HepG2 (cell line): ENCODE results near the gene ALG1L2. TPM values are rescaled to one million over a fixed set of nuclear protein-coding genes. Genes with fewer than 3 reads are reported as not detected.
A peak's percentile ranks its signal among the peaks of the same experiment; 100 is the strongest.
"Not testable (repeated sequence)": the region's sequence is repeated elsewhere in the genome, so short reads cannot be mapped to it uniquely, and the experiment has no call there.

Experiments
- ATAC-seq: fragments of 200-7000 bp; cut with Tn5 transposase; 3 replicates; pipeline ENCODE4 v1.9.1; 2020; ENCODE audit warnings: mild to moderate bottlenecking, moderate library complexity
- BruUV-seq: library from RNA; stranded (reverse); fragments of 400-500 nt; replicated peaks from 2 replicates; lab custom pipeline; 2021; lab: Mats Ljungman, UMichigan
- CTCF ChIA-PET: fragments of 300-600 bp; formaldehyde crosslinking; extraction: SDS; loops from one replicate; lab custom pipeline; 2021; ENCODE audit warnings: low total read pairs, inconsistent platforms, low intra/inter-chr PET ratio; lab: Yijun Ruan, JAX
- POLR2A ChIA-PET: fragments of 350-600 bp; sonication (Branson Sonifier 250); formaldehyde crosslinking; loops from one replicate; lab custom pipeline; 2020; ENCODE audit warnings: antibody characterized with exemption, inconsistent platforms; lab: Yijun Ruan, JAX
- DNase-seq: peaks from one replicate; pipeline ENCODE4 v3.0.0-alpha.2; 2015; ENCODE audit warnings: low spot score
- FAIRE-seq: peaks from 3 replicates; lab custom pipeline; 2011; peaks lifted over from hg19 to GRCh38; lab: Jason Lieb, UNC
- H2AFZ ChIP-seq: one replicate; pipeline ENCODE4 v1.6.1; 2011; ENCODE audit warnings: low read length, inconsistent platforms
- H3K27ac ChIP-seq: fragments of 300-600 bp; 3 replicates; pipeline ENCODE4 v1.8.0; 2011; ENCODE audit warnings: mixed run types, mild to moderate bottlenecking, mixed read lengths, low read length, inconsistent platforms; ENCODE audit not compliant: insufficient read depth; ENCODE audit errors: extremely low read length
- H3K27me3 ChIP-seq, 2 experiments: fragments of 200-600 bp in 1 of 2; 2 replicates in 1 of 2; 3 replicates in 1 of 2; pipeline versions ENCODE4 v1.6.0 to v1.8.0; 2011; ENCODE audit warnings: low read length in 2 of 2, mild to moderate bottlenecking in 2 of 2, moderate library complexity in 2 of 2, inconsistent platforms in 1 of 2; ENCODE audit not compliant: insufficient read depth in 2 of 2, control insufficient read depth in 1 of 2
- H3K36me3 ChIP-seq, 2 experiments: fragments of 200-600 bp in 1 of 2; replicated peaks in 1 of 2; 2 replicates in 1 of 2; 3 replicates in 1 of 2; pipeline versions ENCODE4 v1.5.1 to v1.8.0; 2011; ENCODE audit warnings: low read length in 2 of 2, inconsistent platforms in 1 of 2; ENCODE audit not compliant: insufficient read depth in 2 of 2, control insufficient read depth in 1 of 2
- H3K4me1 ChIP-seq: 2 replicates; pipeline ENCODE4 v1.5.1; 2012; ENCODE audit warnings: low read length, inconsistent platforms; ENCODE audit not compliant: insufficient read depth
- H3K4me2 ChIP-seq: 2 replicates; pipeline ENCODE4 v1.6.0; 2011; ENCODE audit warnings: low read depth, low read length, inconsistent platforms
- H3K4me3 ChIP-seq, 3 experiments: fragments of 200-600 bp in 1 of 3; sonication (generic), shearing (Covaris generic) in 1 of 3; replicated peaks in 1 of 3; 2 replicates each; pipeline ENCODE4 v1.5.1; 2011 to 2016; ENCODE audit warnings: low read length in 3 of 3, inconsistent platforms in 2 of 3, low read depth in 2 of 3, mild to moderate bottlenecking in 2 of 3, control low read depth in 1 of 3, mixed read lengths in 1 of 3; ENCODE audit not compliant: insufficient read depth in 1 of 3
- H3K79me2 ChIP-seq: one replicate; pipeline ENCODE4 v1.6.1; 2011; ENCODE audit warnings: low read length, inconsistent platforms; ENCODE audit not compliant: insufficient read depth
- H3K9ac ChIP-seq: 2 replicates; pipeline ENCODE4 v1.6.0; 2011; ENCODE audit warnings: mild to moderate bottlenecking, low read depth, low read length, inconsistent platforms; ENCODE audit not compliant: insufficient read depth
- H3K9me3 ChIP-seq: 2 replicates; pipeline ENCODE4 v1.5.1; 2012; ENCODE audit warnings: mild to moderate bottlenecking, low read length
- H4K20me1 ChIP-seq: 2 replicates; pipeline ENCODE4 v1.6.0; 2011; ENCODE audit warnings: inconsistent platforms, mild to moderate bottlenecking, low read length, moderate library complexity; ENCODE audit not compliant: insufficient read depth
- FOSL2 ChIP-seq: sonication (generic); formaldehyde crosslinking; IDR thresholded peaks from 2 replicates; pipeline ENCODE4 v1.4.0; 2020; ENCODE audit warnings: missing genetic modification reagents
- MAFK ChIP-seq, 2 experiments: IDR thresholded peaks in 1 of 2; conservative IDR thresholded peaks in 1 of 2; 2 replicates each; pipeline ENCODE4 v1.6.1; 2011; ENCODE audit warnings: improper control_type of control experiment in 2 of 2, low read length in 2 of 2
- ZBTB33 ChIP-seq: sonication (generic); formaldehyde crosslinking; IDR thresholded peaks from 2 replicates; pipeline ENCODE4 v1.4.0; 2020; ENCODE audit warnings: missing genetic modification reagents
- WGBS: methylation state at CpG from one replicate; pipeline ENCODE4 v1.1.6; 2017; ENCODE audit warnings: low lambda C conversion rate; 5-methylcytosine and 5-hydroxymethylcytosine counted together
- in situ Hi-C: cut with HindIII; loops from 2 replicates; pipeline ENCODE4 v1.10.0; 2017; ENCODE audit warnings: low pct_unique_long_range_greater_than_20kb; ENCODE audit not compliant: extremely low pct_ligation_motif_present
- intact Hi-C: fragments of 100-400 bp; cut with micrococcal nuclease; formaldehyde crosslinking; loops from one replicate; pipeline ENCODE4 v1.10.0; 2022; ENCODE audit not compliant: unreplicated experiment
- polyA plus RNA-seq, 8 experiments: library from polyadenylated mRNA; depleted of rRNA in 3 of 8; stranded (reverse) in 7 of 8; unstranded in 1 of 8; fragments of >200 nt; fragmentation: Illumina TruSeq in 4 of 8; extraction: Trizol in 4 of 8; gene quantifications; 2 replicates each; pipeline versions ENCODE4 v1.2.1 to v1.2.3, GENCODE V29; 2011 to 2016; ENCODE audit warnings: low read depth in 4 of 8, missing spikeins in 1 of 8, mixed read lengths in 1 of 8; ENCODE audit not compliant: insufficient read depth in 1 of 8
- total RNA-seq, 5 experiments: library from RNA; depleted of rRNA; stranded (reverse); fragments of >200 nt; fragmentation: Illumina TruSeq; extraction: Trizol; gene quantifications; 2 replicates each; pipeline ENCODE4 v1.2.3, GENCODE V29; 2016; ENCODE audit warnings: low read depth in 1 of 5

The ALG1L2 gene
- total and polyA plus RNA-seq, 2 of the 13 experiments (the other 11 are each of a cell fraction or from before 2014, with no cell fraction given), result 0.13 to 0.55 TPM

GRCh38 chr3:130108836-130109585, 27.4 kb downstream of the ALG1L2 start:
- H3K9me3 ChIP-seq, in situ Hi-C loops, H3K27ac ChIP-seq, H3K4me2 ChIP-seq, intact Hi-C loops, H3K79me2 ChIP-seq, H4K20me1 ChIP-seq, H3K9ac ChIP-seq, H3K27me3 ChIP-seq, BruUV-seq, H3K4me1 ChIP-seq, ATAC-seq, H3K4me3 ChIP-seq, FAIRE-seq, H3K36me3 ChIP-seq, DNase-seq, POLR2A ChIA-PET, H2AFZ ChIP-seq, CTCF ChIA-PET: not testable (repeated sequence)
- 89% methylated on average over 11 of the region's 16 CpGs for WGBS
- peak; percentile 30; the same call in 1 of the 2 replicates for TF ChIP-seq FOSL2 (CRISPR knock-in tag)
- peak in 1 of 2 experiments; percentile 30; a peak in 2 of 4 replicates for TF ChIP-seq MAFK (conservative IDR thresholded peaks at IDR 0.05 in 1 of 2, IDR thresholded peaks at IDR 0.05 in 1 of 2; ENCODE audit: low read length in 2 of 2)
- TF ChIP-seq ZBTB33 (CRISPR knock-in tag), result peak; percentile 85
